Psoas muscle (tissue), 8 donors: ENCODE results near the gene TMEM140. TPM values are rescaled to one million over a fixed set of nuclear protein-coding genes. Genes with fewer than 3 reads are reported as not detected.

Source experiments
- ATAC-seq, 4 donors: fragments of 200-7000 bp; cut with Tn5 transposase; one replicate each; pipeline ENCODE4 v1.9.1; 2020; ENCODE audit warnings: moderate library complexity in 3 of 4, mild to moderate bottlenecking in 2 of 4
- DNase-seq, 2 donors: peaks; one replicate each; pipeline ENCODE4 v3.0.0-alpha.2; 2020
- H3K27ac ChIP-seq: fragments of 200-600 bp; one replicate; pipeline ENCODE4 v1.8.0; 2022
- H3K27me3 ChIP-seq, 3 donors: fragments of 200-600 bp in 1 of 3; one replicate each; pipeline versions ENCODE4 v1.6.1 to v1.8.0; 2013 to 2022; ENCODE audit warnings: low read length in 2 of 3, mild to moderate bottlenecking in 2 of 3, moderate library complexity in 1 of 3; ENCODE audit not compliant: insufficient read depth in 3 of 3
- H3K36me3 ChIP-seq, 2 donors: fragments of 200-600 bp in 1 of 2; one replicate each; pipeline versions ENCODE4 v1.6.1 to v1.8.0; 2013 to 2022; ENCODE audit warnings: low read depth in 1 of 2, mild to moderate bottlenecking in 1 of 2, moderate library complexity in 1 of 2; ENCODE audit not compliant: insufficient read depth in 1 of 2
- H3K4me1 ChIP-seq: fragments of 200-600 bp; one replicate; pipeline ENCODE4 v1.8.0; 2022
- H3K4me3 ChIP-seq: fragments of 200-600 bp; one replicate; pipeline ENCODE4 v1.8.0; 2022; ENCODE audit warnings: mild to moderate bottlenecking
- H3K9me3 ChIP-seq: fragments of 200-600 bp; one replicate; pipeline ENCODE4 v1.8.0; 2022
- WGBS, 3 donors: extraction: QIAGEN DNeasy Blood & Tissue Kit; methylation state at CpG; one replicate each; pipeline versions ENCODE4 v1.1.6 to v1.1.7; 2013; 5-methylcytosine and 5-hydroxymethylcytosine counted together
- intact Hi-C, 2 donors: fragments of 100-400 bp; cut with DNase I; formaldehyde crosslinking; loops; one replicate each; pipeline versions ENCODE4 v1.11.0 to v1.14.2; 2022
- polyA plus RNA-seq, 3 donors: library from polyadenylated mRNA; stranded (reverse); fragments of 200-250 nt; gene quantifications; one replicate each; pipeline ENCODE4 v1.2.3, GENCODE V29; 2013
- total RNA-seq, 4 donors: library from RNA; stranded (reverse); fragmentation: NEBNext Ultra II Directional in 2 of 4; extraction: Animal tissue kit (Norgen Biotek cat#: 25700) in 2 of 4; gene quantifications; one replicate each; pipeline versions ENCODE4 v1.2.1 to v1.2.4, GENCODE V29; 2021 to 2023
- TF ChIP-seq, protein P1 (sequence below): fragments of 200-600 bp; IDR thresholded peaks from one replicate; pipeline ENCODE4 v1.8.0; 2022; ENCODE audit warnings: antibody characterized with exemption
- donor health status: healthy with polysubstance abuse.
- donor health status: DM: no; HTN: no; CAD: no; lungs with moderate emphysema.
- donor health status: Bipolar disorder and iron deficiency.
- donor health status: healthy.
- donor health status: DM: yes; HTN: yes; CAD: no.
- donor health status: DM: no; HTN: no; CAD: no.
- donor health status: DM: no; HTN: no; CAD: no.
- donor health status: DM: yes; HTN: yes; CAD: no.

The TMEM140 gene
- total and polyA plus RNA-seq, 7 donors: 25.4 to 106 (median 67.0) TPM

DNA sequence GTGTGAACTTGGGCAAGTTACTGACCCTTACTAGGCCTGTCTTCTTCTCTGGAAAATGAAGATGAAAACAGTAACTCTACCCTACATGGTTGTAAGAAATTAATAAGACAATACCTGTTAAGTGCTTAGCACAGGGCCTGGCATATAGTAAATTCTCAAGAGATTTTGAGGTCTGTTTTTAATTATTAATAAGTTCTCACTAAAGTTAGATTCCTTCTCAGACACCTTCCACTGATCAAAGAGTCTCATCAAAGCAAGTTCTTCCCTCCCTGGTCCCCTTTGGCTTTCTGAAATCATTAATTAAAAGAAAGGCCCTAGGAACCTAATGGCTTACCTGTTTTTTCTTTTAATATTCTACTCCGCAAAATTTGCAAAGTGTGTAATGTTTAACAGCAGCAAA, 4.6 kb downstream of the TMEM140 start:
- H3K27ac ChIP-seq: peak overlapping the region; percentile 97
- H3K9me3 ChIP-seq: peaks cover 11% of the 10 kb centered on the region
- DNase-seq (no peak), ATAC-seq (no peak)
- intact Hi-C loops: no loop called here
- WGBS, 3 donors: 42 to 100% (median 97%) methylated on average over 1 of the region's 1 CpG
- TF ChIP-seq, protein P1, sequence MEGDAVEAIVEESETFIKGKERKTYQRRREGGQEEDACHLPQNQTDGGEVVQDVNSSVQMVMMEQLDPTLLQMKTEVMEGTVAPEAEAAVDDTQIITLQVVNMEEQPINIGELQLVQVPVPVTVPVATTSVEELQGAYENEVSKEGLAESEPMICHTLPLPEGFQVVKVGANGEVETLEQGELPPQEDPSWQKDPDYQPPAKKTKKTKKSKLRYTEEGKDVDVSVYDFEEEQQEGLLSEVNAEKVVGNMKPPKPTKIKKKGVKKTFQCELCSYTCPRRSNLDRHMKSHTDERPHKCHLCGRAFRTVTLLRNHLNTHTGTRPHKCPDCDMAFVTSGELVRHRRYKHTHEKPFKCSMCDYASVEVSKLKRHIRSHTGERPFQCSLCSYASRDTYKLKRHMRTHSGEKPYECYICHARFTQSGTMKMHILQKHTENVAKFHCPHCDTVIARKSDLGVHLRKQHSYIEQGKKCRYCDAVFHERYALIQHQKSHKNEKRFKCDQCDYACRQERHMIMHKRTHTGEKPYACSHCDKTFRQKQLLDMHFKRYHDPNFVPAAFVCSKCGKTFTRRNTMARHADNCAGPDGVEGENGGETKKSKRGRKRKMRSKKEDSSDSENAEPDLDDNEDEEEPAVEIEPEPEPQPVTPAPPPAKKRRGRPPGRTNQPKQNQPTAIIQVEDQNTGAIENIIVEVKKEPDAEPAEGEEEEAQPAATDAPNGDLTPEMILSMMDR: no peak
- peak overlapping the region; percentile 78 for H3K4me3 ChIP-seq
- H3K4me1 ChIP-seq: peaks cover 35% of the 10 kb centered on the region
- H3K36me3 ChIP-seq: peaks cover 0 to 31% of the 10 kb centered on the region in 2 donors
- H3K27me3 ChIP-seq: no peaks in the 10 kb centered on the region

DNA sequence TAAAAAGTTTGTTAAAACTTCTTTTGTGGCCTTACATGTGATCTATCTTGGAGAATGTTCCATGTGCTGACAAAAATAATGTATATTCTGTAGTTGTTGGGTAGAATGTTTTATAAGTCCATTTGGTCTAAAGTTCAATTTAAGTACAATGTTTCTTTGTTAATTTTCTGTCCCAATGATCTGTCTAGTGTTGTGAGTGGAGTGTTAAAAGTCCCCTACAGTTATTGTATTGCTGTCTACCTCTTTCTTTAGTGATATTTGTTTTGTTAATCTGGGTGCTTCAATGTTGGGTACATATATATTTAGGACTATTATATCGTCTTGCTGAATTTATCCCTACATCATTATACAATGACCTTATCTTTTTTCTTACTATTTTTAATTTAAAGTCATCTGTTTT, 6.9 kb downstream of the TMEM140 start:
- peaks cover 52% of the 10 kb centered on the region for H3K4me1 ChIP-seq
- H3K27ac ChIP-seq: peak overlapping the region; percentile 34
- no peaks in the 10 kb centered on the region for H3K27me3 ChIP-seq
- H3K4me3 ChIP-seq: peak overlapping the region; percentile 78
- ATAC-seq: no peak
- H3K9me3 ChIP-seq: peaks cover 11% of the 10 kb centered on the region
- peaks cover 0 to 31% of the 10 kb centered on the region in 2 donors for H3K36me3 ChIP-seq
- intact Hi-C loops: no loop called here
- no peak for DNase-seq
- WGBS, 3 donors: 58 to 94% (median 59%) methylated on average over 1 of the region's 1 CpG
- TF ChIP-seq, protein P1: no peak

DNA sequence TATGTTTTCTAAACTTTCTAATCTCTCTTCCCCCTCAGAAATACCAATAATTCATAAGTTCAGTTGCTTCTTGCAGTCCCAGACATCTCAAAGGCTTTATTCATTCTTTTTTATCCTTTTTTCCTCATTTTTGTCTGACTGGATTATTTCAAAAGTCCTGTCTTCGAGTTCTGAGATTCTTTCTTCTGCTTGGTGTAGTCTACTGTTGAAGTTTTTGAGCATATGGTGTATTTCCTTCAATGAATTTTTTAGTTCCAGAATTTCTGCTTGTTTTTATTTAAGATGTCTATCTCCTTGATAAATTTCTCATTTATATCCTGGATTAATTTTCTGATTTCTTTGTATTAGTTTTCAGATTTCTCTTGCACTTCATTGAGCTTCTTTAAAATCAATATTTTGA, 8.4 kb downstream of the TMEM140 start:
- no peak for DNase-seq
- 90 to 95% (median 91%) methylated on average over 1 of the region's 1 CpG for WGBS, 3 donors
- peak overlapping the region; percentile 78 for H3K4me3 ChIP-seq
- intact Hi-C loops: no loop called here
- peaks cover 11% of the 10 kb centered on the region for H3K9me3 ChIP-seq
- H3K36me3 ChIP-seq: peaks cover 0 to 25% of the 10 kb centered on the region in 2 donors
- H3K27ac ChIP-seq: peak overlapping the region; percentile 100
- peaks cover 57% of the 10 kb centered on the region for H3K4me1 ChIP-seq
- ATAC-seq: no peak
- H3K27me3 ChIP-seq: no peaks in the 10 kb centered on the region
- TF ChIP-seq, protein P1: no peak

DNA sequence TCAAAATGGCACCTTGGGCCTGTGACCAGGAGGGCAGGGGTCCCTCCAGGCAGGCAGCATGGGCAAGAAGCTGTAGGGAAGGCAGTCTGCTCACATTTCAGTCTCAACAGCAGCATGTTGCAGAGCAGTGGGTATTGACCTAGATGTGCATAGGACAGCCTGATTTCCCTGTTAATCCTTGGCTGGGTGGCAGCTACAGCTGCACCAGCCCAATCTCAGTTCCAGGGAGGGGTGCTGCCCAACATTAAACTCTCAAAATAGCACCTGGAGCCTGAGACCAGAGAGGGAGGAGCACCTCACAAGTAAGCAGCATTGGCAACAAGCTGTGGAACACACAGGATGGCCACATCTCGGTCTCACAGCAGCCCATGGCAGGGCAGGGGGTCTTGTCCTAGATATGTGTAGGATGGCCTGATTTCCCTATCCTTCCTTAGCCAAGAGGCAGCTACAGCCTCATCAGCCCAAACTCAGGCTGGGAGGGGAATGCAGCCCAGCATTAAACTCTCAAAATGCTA, 10.3 kb downstream of the TMEM140 start:
- H3K27ac ChIP-seq: peak overlapping the region; percentile 100
- ATAC-seq (peak; percentile 80 to 88 (median 86)), DNase-seq (peak in 1 of 2 donors; percentile 72)
- intact Hi-C loops: no loop called here
- H3K27me3 ChIP-seq: no peaks in the 10 kb centered on the region
- H3K4me1 ChIP-seq: peaks cover 66% of the 10 kb centered on the region
- peaks cover 11% of the 10 kb centered on the region for H3K9me3 ChIP-seq
- H3K36me3 ChIP-seq: peaks cover 0 to 19% of the 10 kb centered on the region in 2 donors
- peak overlapping the region; percentile 57 for H3K4me3 ChIP-seq
- TF ChIP-seq, protein P1: no peak
- WGBS, 3 donors: 29 to 40% (median 31%) methylated on average over 1 of the region's 1 CpG

DNA sequence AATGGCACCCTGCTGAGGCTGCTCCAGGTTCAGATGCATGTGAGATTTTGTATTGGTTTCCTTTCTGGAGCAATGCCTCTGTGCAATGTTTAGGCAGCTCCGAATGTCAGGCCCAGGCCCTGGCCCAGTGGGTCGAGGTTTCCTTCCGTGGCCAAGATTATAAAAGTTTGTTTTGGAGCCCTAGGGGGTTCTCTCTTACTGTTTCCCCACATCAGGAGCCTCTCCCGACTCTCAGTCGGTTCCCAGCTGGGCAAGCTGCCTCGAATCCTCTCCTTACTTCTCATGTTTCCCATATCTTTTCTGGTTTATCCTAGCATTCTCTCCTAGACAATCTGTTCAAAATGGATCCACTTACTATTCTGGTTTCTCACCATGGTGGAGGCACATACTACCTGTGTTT, 11.0 kb downstream of the TMEM140 start:
- H3K9me3 ChIP-seq: peaks cover 11% of the 10 kb centered on the region
- H3K4me3 ChIP-seq: peak overlapping the region; percentile 57
- 8 to 13% (median 13%) methylated on average over 6 of the region's 6 CpGs for WGBS, 3 donors
- ATAC-seq: peak; percentile 22 to 51 (median 26)
- peaks cover 0 to 19% of the 10 kb centered on the region in 2 donors for H3K36me3 ChIP-seq
- TF ChIP-seq, protein P1: no peak
- peak overlapping the region; percentile 100 for H3K27ac ChIP-seq
- peaks cover 70% of the 10 kb centered on the region for H3K4me1 ChIP-seq
- H3K27me3 ChIP-seq: no peaks in the 10 kb centered on the region
- intact Hi-C loops: no loop called here
- no peak for DNase-seq
